Measurements from ENCODE around the gene CDYL2. TPM values are rescaled to one million over a fixed set of nuclear protein-coding genes. Genes with fewer than 3 reads are reported as not detected.

CDYL2 gene
- total and polyA plus RNA-seq, 2 donors (not counting 3 experiments of a cell fraction or from before 2014, with no cell fraction given) = 7.1 to 71.3 TPM

GRCh38 chr16:80720804-80721371 is 83.5 kb downstream of the CDYL2 start:
- H2AFZ ChIP-seq (ENCODE audit: low read depth, low read length) = no peak overlapping the region
- no peak for TF ChIP-seq FOS (IDR thresholded peaks at IDR 0.05; ENCODE audit: borderline replicate concordance, insufficient read depth, low read length)
- TF ChIP-seq MAX (IDR thresholded peaks at IDR 0.05; ENCODE audit: insufficient read depth, insufficient read length) = no peak
- TF ChIP-seq GATA2 (IDR thresholded peaks at IDR 0.05; ENCODE audit: insufficient read depth, insufficient read length, low read depth, low read length) = no peak
- TF ChIP-seq MYC (IDR thresholded peaks at IDR 0.05; ENCODE audit: low read depth, low read length) = no peak
- no peak for TF ChIP-seq JUN (IDR thresholded peaks at IDR 0.05; ENCODE audit: borderline replicate concordance, insufficient read depth, insufficient read length, low read depth)
- no peak for TF ChIP-seq CTCF (IDR thresholded peaks at IDR 0.05; ENCODE audit: extremely low read depth in 1 of 2, insufficient read depth in 1 of 2, low read depth in 1 of 2, low read length in 2 of 2)
- no peak for TF ChIP-seq EZH2 (IDR thresholded peaks at IDR 0.05; ENCODE audit: borderline replicate concordance, low read depth, low read length, severe bottlenecking)
- TF ChIP-seq POLR2A (IDR thresholded peaks at IDR 0.05; ENCODE audit: low read depth, low read length) = no peak
- no peak for TF ChIP-seq POLR2AphosphoS5 (IDR thresholded peaks at IDR 0.05; ENCODE audit: insufficient read depth, low read depth, low read length)
- peak; percentile 10 for DNase-seq (ENCODE audit: low read depth, low spot score)
- no peak for FAIRE-seq
- intact Hi-C loops (cut with micrococcal nuclease) = no loop called here
- ChIA-PET CTCF (interaction anchor here (0.9 to 1.2 kb wide), 4 partner anchors 8 to 194 kb away, joined by 3 to 5 read pairs (median 3); no protein-coding TSS in a partner anchor), POLR2A (no interaction called here)
- dilution Hi-C loops (cut with MboI; ENCODE audit: extremely low pct_ligation_motif_present, low sequenced_read_pairs) = no loop called here
- no peaks in the 10 kb centered on the region for H3K36me3 ChIP-seq (ENCODE audit: control insufficient read depth in 2 of 2, extremely low read depth in 1 of 2, insufficient read depth in 2 of 2, low read length in 2 of 2)
- H3K27me3 ChIP-seq (ENCODE audit: control insufficient read depth in 2 of 2, insufficient read depth in 2 of 2, low read length in 2 of 2) = no peaks in the 10 kb centered on the region
- no peak overlapping the region for H3K27ac ChIP-seq (ENCODE audit: insufficient read depth, low read depth, low read length)
- H4K20me1 ChIP-seq (replicated peaks; ENCODE audit: control insufficient read depth, extremely low read depth, insufficient read depth, low read length) = peaks cover 8% of the 10 kb centered on the region
- BruUV-seq (replicated peaks) = no TSS peak
- H3K4me3 ChIP-seq (replicated peaks in 1 of 3; ENCODE audit: insufficient read depth in 1 of 3, low read depth in 1 of 3, low read length in 3 of 3) = no peak overlapping the region
- H3K4me2 ChIP-seq (ENCODE audit: insufficient read depth, low read length) = no peak overlapping the region
- H3K9me1 ChIP-seq (replicated peaks; ENCODE audit: control insufficient read depth, extremely low read depth, insufficient read depth, low read length) = no peaks in the 10 kb centered on the region
- no peak overlapping the region for H3K9ac ChIP-seq (replicated peaks; ENCODE audit: extremely low read depth, insufficient read depth, low read length)
- H3K79me2 ChIP-seq (ENCODE audit: control insufficient read depth, insufficient read depth, low read length) = peaks cover 93% of the 10 kb centered on the region
- H3K4me1 ChIP-seq (ENCODE audit: control insufficient read depth, extremely low read depth, insufficient read depth, low read length) = peaks cover 32% of the 10 kb centered on the region
- H3K9me3 ChIP-seq (replicated peaks; ENCODE audit: control insufficient read depth, insufficient read depth, low read length) = no peaks in the 10 kb centered on the region
